LNCaP clone FGC (cell line): ENCODE results near the gene EML1.

Source experiments
- DNase-seq: peaks from one replicate; pipeline ENCODE4 v3.0.0-alpha.2; 2011; ENCODE audit warnings: low read depth
- H3K4me3 ChIP-seq: 2 replicates; pipeline ENCODE4 v1.5.1; 2011; ENCODE audit warnings: mild to moderate bottlenecking, low read depth, low read length, control low read depth
- CTCF ChIP-seq: IDR thresholded peaks from 2 replicates; pipeline ENCODE4 v1.5.1; 2012; ENCODE audit warnings: mild to moderate bottlenecking; ENCODE audit not compliant: control insufficient read depth, insufficient read depth; ENCODE audit errors: extremely low read depth

EML1 gene

GRCh38 chr14:99986396-99986795 is 193.2 kb downstream of the EML1 start:
- H3K4me3 ChIP-seq = no peak overlapping the region
- no peak for DNase-seq
- TF ChIP-seq CTCF = no peak

GRCh38 chr14:99989032-99989431 is 195.8 kb downstream of the EML1 start:
- no peak for TF ChIP-seq CTCF
- H3K4me3 ChIP-seq = no peak overlapping the region
- no peak for DNase-seq

GRCh38 chr14:99990268-99991170 is 197.3 kb downstream of the EML1 start:
- H3K4me3 ChIP-seq = no peak overlapping the region
- DNase-seq = no peak
- no peak for TF ChIP-seq CTCF

- no peak for TF ChIP-seq CTCF
- no peak for DNase-seq
- H3K4me3 ChIP-seq = no peak overlapping the region
Observed at GRCh38 chr14:99991331-99991730, 198.1 kb downstream of the EML1 start.
